ENCODE data around the gene MAGI2. TPM values are rescaled to one million over a fixed set of nuclear protein-coding genes. Genes with fewer than 3 reads are reported as not detected.

The MAGI2 gene
- total and polyA plus RNA-seq, 2 of the 13 experiments (the other 11 are each of a cell fraction or from before 2014, with no cell fraction given) = 1.5 to 3.8 TPM

DNA sequence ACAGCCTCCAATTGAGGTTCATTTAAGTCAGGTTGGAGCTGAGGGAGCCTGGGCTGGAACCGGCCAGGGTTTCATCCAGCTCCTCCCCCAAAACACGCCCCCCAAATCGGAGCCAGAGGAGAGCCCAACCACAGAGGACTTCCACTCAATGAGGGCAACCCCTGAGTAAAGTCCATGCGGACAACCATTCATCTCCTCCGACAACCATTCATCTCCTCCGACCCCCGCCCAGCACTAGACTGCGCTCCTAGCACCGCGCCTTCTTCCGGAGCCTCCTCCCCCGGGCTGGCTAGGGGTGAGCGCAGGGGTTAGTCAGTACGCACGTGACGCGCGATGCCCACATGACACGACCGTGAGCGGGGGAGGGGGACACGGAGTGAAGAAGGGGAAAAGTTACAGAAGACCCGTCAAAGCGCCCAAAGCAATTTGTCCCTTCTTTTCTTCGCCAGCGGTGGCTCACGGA lies 1.4 kb downstream of the MAGI2 start (continued):
- TF ChIP-seq, protein P1, sequence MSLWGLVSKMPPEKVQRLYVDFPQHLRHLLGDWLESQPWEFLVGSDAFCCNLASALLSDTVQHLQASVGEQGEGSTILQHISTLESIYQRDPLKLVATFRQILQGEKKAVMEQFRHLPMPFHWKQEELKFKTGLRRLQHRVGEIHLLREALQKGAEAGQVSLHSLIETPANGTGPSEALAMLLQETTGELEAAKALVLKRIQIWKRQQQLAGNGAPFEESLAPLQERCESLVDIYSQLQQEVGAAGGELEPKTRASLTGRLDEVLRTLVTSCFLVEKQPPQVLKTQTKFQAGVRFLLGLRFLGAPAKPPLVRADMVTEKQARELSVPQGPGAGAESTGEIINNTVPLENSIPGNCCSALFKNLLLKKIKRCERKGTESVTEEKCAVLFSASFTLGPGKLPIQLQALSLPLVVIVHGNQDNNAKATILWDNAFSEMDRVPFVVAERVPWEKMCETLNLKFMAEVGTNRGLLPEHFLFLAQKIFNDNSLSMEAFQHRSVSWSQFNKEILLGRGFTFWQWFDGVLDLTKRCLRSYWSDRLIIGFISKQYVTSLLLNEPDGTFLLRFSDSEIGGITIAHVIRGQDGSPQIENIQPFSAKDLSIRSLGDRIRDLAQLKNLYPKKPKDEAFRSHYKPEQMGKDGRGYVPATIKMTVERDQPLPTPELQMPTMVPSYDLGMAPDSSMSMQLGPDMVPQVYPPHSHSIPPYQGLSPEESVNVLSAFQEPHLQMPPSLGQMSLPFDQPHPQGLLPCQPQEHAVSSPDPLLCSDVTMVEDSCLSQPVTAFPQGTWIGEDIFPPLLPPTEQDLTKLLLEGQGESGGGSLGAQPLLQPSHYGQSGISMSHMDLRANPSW (CRISPR knock-in tag; IDR thresholded peaks at IDR 0.05; ENCODE audit: borderline replicate concordance) = no peak
- TF ChIP-seq ZNF337 (CRISPR knock-in tag; IDR thresholded peaks at IDR 0.05; ENCODE audit: borderline replicate concordance, low read depth) = no peak
- TF ChIP-seq, protein P2, sequence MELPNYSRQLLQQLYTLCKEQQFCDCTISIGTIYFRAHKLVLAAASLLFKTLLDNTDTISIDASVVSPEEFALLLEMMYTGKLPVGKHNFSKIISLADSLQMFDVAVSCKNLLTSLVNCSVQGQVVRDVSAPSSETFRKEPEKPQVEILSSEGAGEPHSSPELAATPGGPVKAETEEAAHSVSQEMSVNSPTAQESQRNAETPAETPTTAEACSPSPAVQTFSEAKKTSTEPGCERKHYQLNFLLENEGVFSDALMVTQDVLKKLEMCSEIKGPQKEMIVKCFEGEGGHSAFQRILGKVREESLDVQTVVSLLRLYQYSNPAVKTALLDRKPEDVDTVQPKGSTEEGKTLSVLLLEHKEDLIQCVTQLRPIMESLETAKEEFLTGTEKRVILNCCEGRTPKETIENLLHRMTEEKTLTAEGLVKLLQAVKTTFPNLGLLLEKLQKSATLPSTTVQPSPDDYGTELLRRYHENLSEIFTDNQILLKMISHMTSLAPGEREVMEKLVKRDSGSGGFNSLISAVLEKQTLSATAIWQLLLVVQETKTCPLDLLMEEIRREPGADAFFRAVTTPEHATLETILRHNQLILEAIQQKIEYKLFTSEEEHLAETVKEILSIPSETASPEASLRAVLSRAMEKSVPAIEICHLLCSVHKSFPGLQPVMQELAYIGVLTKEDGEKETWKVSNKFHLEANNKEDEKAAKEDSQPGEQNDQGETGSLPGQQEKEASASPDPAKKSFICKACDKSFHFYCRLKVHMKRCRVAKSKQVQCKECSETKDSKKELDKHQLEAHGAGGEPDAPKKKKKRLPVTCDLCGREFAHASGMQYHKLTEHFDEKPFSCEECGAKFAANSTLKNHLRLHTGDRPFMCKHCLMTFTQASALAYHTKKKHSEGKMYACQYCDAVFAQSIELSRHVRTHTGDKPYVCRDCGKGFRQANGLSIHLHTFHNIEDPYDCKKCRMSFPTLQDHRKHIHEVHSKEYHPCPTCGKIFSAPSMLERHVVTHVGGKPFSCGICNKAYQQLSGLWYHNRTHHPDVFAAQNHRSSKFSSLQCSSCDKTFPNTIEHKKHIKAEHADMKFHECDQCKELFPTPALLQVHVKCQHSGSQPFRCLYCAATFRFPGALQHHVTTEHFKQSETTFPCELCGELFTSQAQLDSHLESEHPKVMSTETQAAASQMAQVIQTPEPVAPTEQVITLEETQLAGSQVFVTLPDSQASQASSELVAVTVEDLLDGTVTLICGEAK (IDR thresholded peaks at IDR 0.05) = no peak
- TF ChIP-seq, protein P2 (CRISPR knock-in tag; IDR thresholded peaks at IDR 0.05) = peak; percentile 32; the same call in 1 of the 2 replicates
- TF ChIP-seq POLR2G (IDR thresholded peaks at IDR 0.05; ENCODE audit: low read depth, low read length) = peak; percentile 63; the same call in 1 of the 2 replicates
- TF ChIP-seq, protein P3, sequence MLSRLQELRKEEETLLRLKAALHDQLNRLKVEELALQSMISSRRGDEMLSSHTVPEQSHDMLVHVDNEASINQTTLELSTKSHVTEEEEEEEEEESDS (CRISPR knock-in tag; IDR thresholded peaks at IDR 0.05; ENCODE audit: borderline replicate concordance) = no peak
- TF ChIP-seq HNF4A (CRISPR knock-in tag; IDR thresholded peaks at IDR 0.05) = peak; percentile 82
- no peak for TF ChIP-seq ZSCAN25 (CRISPR knock-in tag; IDR thresholded peaks at IDR 0.05)
- 0 out of 2 replicates have a peak, but pooled peaks have one; percentile 30 for TF ChIP-seq ZBTB7B (CRISPR knock-in tag; IDR thresholded peaks at IDR 0.05)
- no peak for TF ChIP-seq SMARCE1 (IDR thresholded peaks at IDR 0.05; ENCODE audit: borderline replicate concordance)
- peak; percentile 60; the same call in 1 of the 2 replicates for TF ChIP-seq SOX5 (CRISPR knock-in tag; IDR thresholded peaks at IDR 0.05; ENCODE audit: borderline replicate concordance)
- TF ChIP-seq SIX1 (CRISPR knock-in tag; IDR thresholded peaks at IDR 0.05; ENCODE audit: borderline replicate concordance) = no peak
- TF ChIP-seq ZNF317 (CRISPR knock-in tag; IDR thresholded peaks at IDR 0.05) = no peak
- TF ChIP-seq SP2 (CRISPR knock-in tag; IDR thresholded peaks at IDR 0.05) = no peak
- TF ChIP-seq, protein P4, sequence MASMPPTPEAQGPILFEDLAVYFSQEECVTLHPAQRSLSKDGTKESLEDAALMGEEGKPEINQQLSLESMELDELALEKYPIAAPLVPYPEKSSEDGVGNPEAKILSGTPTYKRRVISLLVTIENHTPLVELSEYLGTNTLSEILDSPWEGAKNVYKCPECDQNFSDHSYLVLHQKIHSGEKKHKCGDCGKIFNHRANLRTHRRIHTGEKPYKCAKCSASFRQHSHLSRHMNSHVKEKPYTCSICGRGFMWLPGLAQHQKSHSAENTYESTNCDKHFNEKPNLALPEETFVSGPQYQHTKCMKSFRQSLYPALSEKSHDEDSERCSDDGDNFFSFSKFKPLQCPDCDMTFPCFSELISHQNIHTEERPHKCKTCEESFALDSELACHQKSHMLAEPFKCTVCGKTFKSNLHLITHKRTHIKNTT (CRISPR knock-in tag; IDR thresholded peaks at IDR 0.05) = no peak
- TF ChIP-seq NBN (conservative IDR thresholded peaks at IDR 0.05) = no peak
- TF ChIP-seq, protein P5, sequence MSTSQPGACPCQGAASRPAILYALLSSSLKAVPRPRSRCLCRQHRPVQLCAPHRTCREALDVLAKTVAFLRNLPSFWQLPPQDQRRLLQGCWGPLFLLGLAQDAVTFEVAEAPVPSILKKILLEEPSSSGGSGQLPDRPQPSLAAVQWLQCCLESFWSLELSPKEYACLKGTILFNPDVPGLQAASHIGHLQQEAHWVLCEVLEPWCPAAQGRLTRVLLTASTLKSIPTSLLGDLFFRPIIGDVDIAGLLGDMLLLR (CRISPR knock-in tag; IDR thresholded peaks at IDR 0.05) = no peak
- TF ChIP-seq YEATS4 (CRISPR knock-in tag; IDR thresholded peaks at IDR 0.05; ENCODE audit: borderline replicate concordance) = 0 out of 2 replicates have a peak, but pooled peaks have one; percentile 30
